ENCODE results near the gene C16orf92. TPM values are rescaled to one million over a fixed set of nuclear protein-coding genes. Genes with fewer than 3 reads are reported as not detected.
"Not testable (repeated sequence)": the region's sequence is repeated elsewhere in the genome, so short reads cannot be mapped to it uniquely, and the experiment has no call there.

C16orf92 gene
- total RNA-seq, 2 donors from 2014 or later: not detected

DNA sequence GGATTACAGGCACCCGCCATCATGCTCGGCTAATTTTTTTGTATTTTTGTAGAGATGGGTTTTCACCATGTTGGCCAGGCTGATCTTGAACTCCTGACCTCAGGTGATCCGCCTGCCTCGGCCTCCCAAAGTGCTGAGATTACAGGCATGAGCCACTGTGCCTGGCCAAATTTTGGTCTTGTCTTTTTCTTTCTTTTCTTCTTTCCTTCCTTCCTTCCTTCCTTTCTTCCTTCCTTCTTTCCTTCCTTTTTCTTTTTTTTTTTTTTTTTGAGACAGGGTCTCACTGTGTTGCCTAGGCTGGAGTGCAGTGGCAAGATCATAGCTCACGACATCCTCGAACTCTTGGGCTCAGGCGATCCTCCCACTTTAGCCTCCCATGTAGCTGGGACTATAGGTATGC is 7.5 kb upstream of the C16orf92 start:
- DNase-seq (ENCODE audit: low spot score): not testable (repeated sequence)

GRCh38 chr16:30016555-30017276 is 6.3 kb upstream of the C16orf92 start:
- intact Hi-C loops (cut with DNase I): loop anchor here in 1 of 2 donors (5.0 kb wide), 1 partner anchor 319 kb away; no protein-coding TSS in a partner anchor
- no peak for DNase-seq (ENCODE audit: low spot score)

More for the DNA sequence above, 7.5 kb upstream of the C16orf92 start:
- intact Hi-C loops (cut with DNase I): loop anchor here in 1 of 2 donors (5.0 kb wide), 1 partner anchor 318 kb away; no protein-coding TSS in a partner anchor

DNA sequence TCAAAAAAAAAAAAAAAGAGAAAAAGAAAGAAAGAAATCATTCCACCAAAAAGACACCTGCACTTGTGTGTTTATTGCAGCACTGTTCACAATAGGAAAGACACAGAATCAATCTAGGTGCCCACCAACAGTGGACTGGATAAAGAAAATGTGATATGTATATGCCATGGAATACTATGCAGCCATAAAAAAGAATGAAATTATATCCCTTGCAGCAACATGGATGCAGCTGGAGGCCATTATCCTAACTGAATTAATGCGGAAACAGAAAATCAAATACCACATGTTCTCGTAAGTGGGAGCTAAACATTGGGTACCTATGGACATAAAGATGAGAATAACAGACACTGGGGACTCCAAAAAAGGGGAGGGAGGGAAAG is 5.7 kb upstream of the C16orf92 start:
- no peak for DNase-seq (ENCODE audit: low spot score)
- intact Hi-C loops (cut with DNase I): loop anchor here in 1 of 2 donors (5.0 kb wide), 1 partner anchor 320 kb away; no protein-coding TSS in a partner anchor

DNA sequence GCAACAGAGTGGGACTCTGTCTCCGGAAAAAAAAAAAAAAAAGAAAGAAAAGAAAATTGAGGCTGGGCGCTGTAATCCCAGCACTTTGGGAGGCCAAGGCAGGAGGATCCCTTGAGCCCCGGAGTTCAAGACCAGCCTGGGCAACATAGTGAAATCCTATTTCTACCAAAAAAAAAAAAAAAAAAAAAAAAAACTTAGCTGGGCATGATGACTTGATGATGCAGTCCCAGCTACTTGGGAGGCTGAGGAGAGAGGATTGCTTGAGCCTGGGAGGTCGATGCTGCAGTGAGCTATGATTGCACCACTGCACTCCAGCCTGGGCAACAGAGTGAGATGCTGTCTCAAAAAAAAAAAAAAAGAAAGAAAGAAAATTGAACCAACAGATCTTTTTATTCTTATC is 5.1 kb upstream of the C16orf92 start:
- not testable (repeated sequence) for DNase-seq (ENCODE audit: low spot score)
- intact Hi-C loops (cut with DNase I): loop anchor here in 1 of 2 donors (5.0 kb wide), 1 partner anchor 321 kb away; no protein-coding TSS in a partner anchor

DNA sequence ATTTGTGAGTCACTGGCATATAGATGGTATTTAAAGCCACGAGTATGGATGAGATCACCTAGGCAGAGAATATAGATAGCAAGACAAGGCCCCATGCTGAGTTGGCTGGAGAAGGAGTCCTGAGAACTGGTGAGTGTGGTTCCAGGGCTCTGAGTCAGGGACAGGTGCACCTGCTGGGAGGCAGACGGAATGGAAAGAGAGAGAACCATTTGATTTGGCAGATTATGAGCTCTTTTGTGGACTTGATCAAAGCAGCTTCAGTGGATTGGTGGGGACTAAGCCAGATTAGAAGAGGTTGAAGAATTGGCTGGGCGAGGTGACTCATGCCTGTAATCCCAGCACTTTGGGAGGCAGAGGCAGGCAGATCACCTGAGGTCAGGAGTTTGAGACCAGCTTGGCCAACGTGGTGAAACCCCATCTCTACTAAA is 4.3 kb upstream of the C16orf92 start:
- intact Hi-C loops (cut with DNase I): loop anchor here in 1 of 2 donors (5.0 kb wide), 1 partner anchor 321 kb away; no protein-coding TSS in a partner anchor
- DNase-seq (ENCODE audit: low spot score): no peak

DNA sequence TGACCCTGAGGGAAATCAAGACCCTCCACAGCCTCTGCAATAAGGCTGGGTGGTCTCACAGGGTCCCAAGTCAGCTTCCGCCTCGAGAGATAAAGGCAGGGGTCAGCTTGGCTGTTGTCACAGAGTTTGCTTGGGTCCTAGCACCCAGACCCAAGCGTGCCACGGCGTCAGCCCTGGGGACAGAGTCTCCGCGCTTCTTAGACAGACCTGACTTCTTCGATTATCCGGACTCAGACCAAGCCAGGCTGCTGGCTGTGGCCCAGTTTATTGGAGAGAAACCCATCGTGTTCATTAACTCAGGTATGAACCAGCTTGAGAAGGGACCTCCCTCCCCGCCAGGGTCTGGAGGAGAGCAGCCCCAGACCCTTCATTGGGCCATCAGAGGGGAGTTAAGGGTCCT is 588 bp downstream of the C16orf92 start:
- intact Hi-C loops (cut with DNase I): loop anchor here in 1 of 2 donors (5.0 kb wide), 1 partner anchor 326 kb away; no protein-coding TSS in a partner anchor
- DNase-seq (ENCODE audit: low spot score): no peak

GRCh38 chr16:30024451-30024850 is 1.5 kb downstream of the C16orf92 start:
- intact Hi-C loops (cut with DNase I): loop anchor here in 1 of 2 donors (5.0 kb wide), 1 partner anchor 327 kb away; no protein-coding TSS in a partner anchor

GRCh38 chr16:30025156-30025555 is 2.2 kb downstream of the C16orf92 start:
- intact Hi-C loops (cut with DNase I): no loop called here
- DNase-seq (ENCODE audit: low spot score): no peak

More at GRCh38 chr16:30024451-30024850, 1.5 kb downstream of the C16orf92 start:
- no peak for DNase-seq (ENCODE audit: low spot score)

DNA sequence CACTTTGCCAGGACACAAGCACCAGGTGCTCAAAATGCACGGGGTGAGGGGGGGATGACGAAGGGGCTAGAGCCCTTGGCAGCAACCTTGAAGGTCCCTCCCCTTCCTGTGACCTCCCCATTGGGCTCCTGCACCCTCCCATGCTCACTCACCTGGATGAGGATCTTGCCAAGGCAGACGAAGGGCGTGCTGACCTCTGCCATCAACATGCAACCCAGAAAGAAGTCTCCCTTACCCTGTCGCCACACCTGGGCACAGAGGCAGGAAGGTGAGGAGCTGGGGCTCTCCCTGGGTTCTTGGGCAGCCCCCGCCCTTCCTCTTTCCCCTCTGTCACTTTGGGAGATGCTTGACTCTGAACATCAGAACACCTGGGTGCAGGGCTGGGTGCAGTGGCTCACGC is 2.6 kb downstream of the C16orf92 start:
- DNase-seq (ENCODE audit: low spot score): no peak
- intact Hi-C loops (cut with DNase I): no loop called here

DNA sequence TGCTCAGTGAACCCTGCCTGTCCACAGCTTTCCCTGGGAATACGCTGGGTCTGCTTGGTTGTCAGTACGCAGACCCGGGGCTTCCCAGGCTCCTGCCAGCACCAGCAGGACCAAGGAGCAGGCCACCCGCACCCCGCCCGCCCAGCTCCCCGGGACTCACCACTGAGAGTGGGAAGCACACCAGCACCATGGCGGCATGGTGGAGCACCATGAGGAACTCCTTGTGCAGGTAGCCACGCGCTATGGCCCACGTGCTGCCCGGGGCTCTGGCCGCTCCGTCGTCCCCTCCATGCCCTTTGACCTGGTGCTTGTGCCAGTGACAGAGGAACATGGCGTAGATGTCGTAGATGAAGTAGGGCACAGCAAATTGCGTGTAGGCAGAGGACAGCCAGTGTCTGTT is 3.5 kb downstream of the C16orf92 start:
- intact Hi-C loops (cut with DNase I): no loop called here

GRCh38 chr16:30027588-30028437 is 4.8 kb downstream of the C16orf92 start:
- intact Hi-C loops (cut with DNase I): no loop called here

More for the DNA sequence above, 3.5 kb downstream of the C16orf92 start:
- DNase-seq (ENCODE audit: low spot score): no peak

DNA sequence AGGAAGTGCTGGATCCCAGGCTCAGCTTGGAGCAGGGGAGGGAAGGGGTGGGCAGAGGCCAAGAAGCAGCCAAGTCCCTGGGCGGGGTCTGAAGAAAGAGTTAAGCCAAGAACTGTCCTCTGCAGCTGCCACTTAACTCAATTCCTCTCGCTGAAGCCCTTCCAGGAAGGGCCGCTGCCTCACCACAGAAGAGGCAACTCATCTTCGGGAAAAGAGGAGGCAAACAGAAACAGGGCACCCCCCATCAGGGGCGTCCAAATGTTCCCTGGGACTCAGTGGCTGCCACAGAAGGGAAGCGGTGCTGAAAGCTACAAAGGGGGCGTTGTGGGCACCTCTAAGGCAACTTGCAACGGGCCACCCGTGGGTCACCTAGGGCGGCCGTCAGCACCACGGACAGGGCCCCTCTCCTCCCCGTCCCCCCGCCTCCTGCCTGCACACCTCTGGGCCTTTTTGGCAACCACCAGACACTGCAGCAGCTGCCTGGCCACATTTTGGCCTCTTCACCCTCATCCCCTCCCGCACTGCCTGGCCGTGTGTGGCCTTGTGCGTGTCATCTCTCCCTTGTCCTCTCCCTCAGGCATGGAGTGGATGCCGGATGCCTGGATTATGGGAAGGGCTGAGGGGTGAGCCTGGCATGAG is 5.6 kb downstream of the C16orf92 start:
- intact Hi-C loops (cut with DNase I): no loop called here
- DNase-seq (ENCODE audit: low spot score): no peak

More at GRCh38 chr16:30027588-30028437, 4.8 kb downstream of the C16orf92 start:
- no peak for DNase-seq (ENCODE audit: low spot score)

DNA sequence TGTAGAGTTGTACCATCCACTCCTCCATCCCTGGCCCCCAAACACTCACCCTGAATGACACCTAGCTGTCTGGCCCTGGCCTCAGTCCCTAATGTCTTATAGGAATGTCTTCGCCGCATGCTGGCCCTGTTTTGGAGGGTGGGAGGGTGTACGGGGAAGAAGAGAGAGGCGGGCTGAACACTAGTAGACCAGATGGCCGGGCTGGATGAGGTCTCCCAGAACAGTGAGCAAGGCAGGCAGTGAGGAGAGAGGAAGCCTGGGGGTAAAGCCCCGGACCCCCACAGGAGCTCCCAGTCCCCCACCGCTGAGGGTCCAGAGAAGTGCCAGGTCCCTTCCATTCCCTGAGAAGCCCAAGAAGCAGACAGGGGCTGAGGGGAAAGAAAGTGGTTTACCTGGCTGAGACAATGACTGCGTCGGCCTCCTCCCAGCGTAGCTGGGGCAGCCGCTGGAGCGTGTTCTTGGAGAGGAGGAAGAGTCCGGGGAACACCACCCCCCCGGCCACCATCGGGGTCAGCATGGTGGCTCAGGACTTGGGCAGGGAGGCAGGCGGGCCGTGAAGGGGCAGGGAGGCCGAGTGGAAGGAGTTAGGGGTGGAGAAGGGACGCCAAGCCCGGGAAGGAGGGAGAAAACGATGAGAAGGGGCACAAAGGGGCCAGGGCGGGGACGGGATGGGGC is 7.2 kb downstream of the C16orf92 start:
- DNase-seq (ENCODE audit: low spot score): no peak
- intact Hi-C loops (cut with DNase I): no loop called here

DNA sequence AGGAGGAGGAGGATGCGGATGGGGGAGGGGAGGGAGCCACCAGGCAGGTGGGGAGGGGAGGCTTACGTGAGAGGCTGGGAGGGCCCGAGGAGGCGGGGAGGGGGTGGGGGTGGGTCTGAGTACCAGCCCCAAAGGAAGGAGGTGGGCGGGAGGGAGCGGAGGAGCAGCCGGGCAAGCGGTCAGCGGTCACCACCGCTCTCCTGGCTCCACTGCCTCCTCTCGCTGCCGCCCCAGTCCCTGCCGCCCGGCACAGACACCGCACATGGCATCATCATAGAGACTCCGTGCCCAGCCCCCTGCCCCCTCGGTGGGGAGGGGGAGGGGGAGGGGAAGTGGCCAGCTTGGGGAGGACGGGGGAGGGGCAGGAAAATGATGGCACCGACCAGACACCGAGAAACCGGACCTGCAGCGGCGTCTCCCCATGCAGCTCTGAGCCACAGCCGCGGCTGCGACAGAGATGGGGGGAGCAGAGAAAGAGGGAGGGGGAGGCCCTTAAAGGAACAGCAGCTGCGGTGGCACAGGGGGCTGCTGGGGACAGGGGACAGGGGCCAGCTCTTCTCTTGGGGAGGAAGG is 7.9 kb downstream of the C16orf92 start, which contains the start of gene TLCD3B:
TLCD3B (minus strand) TSS at position 431 of the 573 bp plus-strand sequence. CDS start 744 bp downstream, outside the sequence.
- intact Hi-C loops (cut with DNase I): no loop called here
- no peak for DNase-seq (ENCODE audit: low spot score)

DNA sequence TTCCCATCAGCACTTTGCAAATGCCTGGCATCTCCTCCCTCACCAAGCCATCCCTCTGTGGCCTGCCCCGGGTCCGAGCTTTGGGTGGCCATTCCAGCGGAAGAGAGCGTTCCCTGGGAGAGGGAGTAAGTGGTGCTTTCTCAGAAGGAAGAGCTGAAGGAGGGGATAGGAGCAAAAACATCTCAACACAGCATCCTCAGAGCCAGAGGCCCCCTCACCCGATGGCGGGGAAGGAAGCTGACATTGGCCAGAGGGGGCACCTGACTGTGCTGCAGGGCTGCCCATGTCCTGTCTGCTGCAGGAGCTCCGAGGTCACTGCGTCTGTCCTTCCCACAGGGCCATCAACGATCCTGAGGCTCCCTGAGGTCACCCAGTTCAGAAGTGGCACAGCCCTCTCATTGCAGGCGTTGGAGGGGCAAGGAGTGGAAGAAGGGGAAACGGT is 8.5 kb downstream of the C16orf92 start:
- no peak for DNase-seq (ENCODE audit: low spot score)
- intact Hi-C loops (cut with DNase I): no loop called here

- intact Hi-C loops (cut with DNase I): no loop called here
- no peak for DNase-seq (ENCODE audit: low spot score)
Measured at GRCh38 chr16:30032083-30032819, 9.3 kb downstream of the C16orf92 start.

DNA sequence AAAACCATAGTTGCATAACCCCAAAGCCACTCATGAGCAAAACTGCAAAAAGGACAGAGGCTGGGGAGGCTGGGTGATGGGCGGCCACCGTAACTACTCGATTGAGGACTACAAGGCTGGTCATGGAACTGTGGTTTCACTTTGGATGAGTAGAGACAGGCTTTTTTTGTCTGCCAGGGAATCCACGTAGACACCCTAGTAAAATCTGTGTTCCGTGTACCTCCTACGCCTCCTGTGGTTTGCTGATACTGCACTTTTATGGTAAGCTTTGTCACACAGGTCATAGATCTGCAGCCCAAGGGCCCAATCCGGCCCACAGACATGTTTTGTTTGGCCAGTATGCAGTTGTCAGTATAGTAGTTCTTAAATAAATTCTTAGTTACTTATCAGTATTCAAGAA is 10.3 kb downstream of the C16orf92 start:
- intact Hi-C loops (cut with DNase I): no loop called here

GRCh38 chr16:30040221-30040620 is 17.2 kb downstream of the C16orf92 start:
- intact Hi-C loops (cut with DNase I): no loop called here
- no peak for DNase-seq (ENCODE audit: low spot score)

More for the DNA sequence above, 10.3 kb downstream of the C16orf92 start:
- no peak for DNase-seq (ENCODE audit: low spot score)

Measured in posterior vena cava (tissue), 2 donors.